Stimulated activated CD4-positive, alpha-beta T cell treated with anti-CD3 and anti-CD28 coated beads, TNF-alpha, amount 100 ng/mL, for 4 hours (primary cell): Measurements from ENCODE around the gene CDX2.

Experiments used
- DNase-seq, 3 experiments: peaks; one replicate each; pipeline ENCODE4 v3.0.0-alpha.2; 2020; ENCODE audit warnings: low read depth in 3 of 3

Gene CDX2

DNA sequence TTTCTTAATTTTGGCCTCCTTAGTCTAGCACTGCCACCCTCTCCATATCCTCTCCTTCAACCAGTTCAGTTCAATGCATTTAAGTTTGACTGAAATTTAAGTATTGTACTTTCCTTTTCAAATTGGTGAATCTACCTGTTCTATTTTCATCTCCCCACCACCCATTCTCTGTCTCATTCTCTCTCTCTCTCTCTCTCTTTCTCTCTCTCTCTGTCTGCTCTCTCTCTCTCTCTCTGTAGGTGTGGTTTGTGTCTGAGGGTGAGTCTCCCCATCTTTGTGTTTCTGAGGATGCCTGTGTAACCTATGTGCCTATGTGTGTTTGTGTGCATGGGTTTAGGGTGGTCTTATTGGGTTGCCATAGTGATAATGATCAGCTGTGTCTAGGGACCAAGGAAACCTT lies 39.2 kb downstream of the CDX2 start:
- no peak for DNase-seq

DNA sequence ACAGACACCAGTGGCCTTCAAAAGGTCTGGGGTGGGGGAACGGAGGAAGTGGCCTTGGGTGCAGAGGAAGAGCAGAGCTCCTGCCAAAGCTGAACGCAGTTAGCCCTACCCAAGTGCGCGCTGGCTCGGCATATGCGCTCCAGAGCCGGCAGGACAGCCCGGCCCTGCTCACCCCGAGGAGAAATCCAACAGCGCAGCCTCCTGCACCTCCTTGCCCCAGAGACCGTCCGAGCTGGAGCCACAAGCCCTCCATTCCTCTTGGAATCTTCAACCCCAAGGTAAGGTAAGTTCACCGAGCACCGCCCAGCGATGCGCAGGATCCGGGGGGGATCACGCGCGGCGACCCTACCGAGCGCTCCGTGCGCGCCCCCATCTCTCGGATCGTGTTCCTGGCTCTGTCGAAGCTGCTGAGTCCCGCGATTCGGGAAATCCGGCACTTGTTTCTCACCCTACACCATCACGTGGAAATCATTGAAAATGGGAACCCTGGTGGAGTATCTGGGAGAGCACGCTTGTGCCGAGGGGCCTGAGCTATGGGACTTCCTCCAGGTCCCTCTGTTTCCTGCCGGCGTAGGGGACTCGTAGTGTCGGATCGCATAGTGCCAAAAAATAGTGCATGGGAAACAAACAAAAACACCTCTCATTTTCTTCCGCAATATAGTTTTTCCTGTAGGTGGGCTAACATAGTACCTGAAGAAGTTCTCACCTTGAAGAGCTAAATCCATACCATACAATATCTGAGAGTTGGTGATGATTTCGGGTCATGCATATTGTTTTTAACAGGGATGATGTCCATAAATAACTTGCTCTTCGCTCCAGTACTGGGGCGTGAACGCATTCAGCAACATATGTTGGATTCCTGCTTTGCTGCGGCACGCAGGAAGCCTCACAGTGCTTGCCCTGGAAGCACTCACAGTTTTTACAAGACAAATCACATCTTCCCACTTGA lies 40.0 kb downstream of the CDX2 start:
- DNase-seq = no peak

- no peak for DNase-seq
Measured at GRCh38 chr13:27928353-27928804, 40.7 kb downstream of the CDX2 start.

- DNase-seq = no peak
Measured at GRCh38 chr13:27927444-27928352, 41.4 kb downstream of the CDX2 start.

DNA sequence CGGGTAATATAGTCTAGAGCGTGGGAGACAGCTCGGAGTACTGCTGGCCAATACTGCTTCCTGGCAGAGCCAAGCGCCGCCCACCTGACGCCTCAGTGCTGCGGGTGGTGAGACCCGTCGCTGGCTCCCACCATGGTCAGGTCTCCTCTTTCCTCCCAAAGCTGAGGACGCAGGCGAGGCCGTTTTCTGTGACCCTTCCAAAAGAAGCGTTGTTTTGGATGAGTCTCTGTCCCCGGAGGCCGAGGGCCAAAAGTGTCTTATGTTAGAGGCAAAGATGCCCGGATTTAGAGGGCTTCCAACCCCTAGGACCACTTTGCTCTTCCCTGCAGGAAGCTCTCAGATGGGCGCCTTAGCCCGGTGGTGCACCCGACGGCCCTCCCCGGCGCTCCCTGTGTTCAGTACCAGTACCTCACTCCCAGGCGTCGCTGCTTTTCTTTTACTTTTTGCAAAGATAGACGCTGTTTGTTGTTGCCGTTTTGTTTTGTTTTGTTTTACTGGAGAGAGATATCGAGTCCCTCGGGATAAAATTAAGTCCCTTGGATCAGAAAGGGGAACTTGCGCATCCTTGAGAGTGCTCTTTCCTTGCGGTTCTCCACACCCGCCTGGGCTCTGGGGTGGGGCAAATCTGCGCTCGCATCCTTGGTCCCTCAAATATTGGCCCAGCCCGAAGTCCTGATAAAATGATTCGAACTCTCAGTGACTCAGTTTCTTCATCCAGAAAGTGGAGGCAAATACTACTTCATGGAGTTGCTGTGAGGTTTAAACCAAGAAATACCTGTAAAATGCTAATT lies 42.3 kb downstream of the CDX2 start:
- DNase-seq = no peak

DNA sequence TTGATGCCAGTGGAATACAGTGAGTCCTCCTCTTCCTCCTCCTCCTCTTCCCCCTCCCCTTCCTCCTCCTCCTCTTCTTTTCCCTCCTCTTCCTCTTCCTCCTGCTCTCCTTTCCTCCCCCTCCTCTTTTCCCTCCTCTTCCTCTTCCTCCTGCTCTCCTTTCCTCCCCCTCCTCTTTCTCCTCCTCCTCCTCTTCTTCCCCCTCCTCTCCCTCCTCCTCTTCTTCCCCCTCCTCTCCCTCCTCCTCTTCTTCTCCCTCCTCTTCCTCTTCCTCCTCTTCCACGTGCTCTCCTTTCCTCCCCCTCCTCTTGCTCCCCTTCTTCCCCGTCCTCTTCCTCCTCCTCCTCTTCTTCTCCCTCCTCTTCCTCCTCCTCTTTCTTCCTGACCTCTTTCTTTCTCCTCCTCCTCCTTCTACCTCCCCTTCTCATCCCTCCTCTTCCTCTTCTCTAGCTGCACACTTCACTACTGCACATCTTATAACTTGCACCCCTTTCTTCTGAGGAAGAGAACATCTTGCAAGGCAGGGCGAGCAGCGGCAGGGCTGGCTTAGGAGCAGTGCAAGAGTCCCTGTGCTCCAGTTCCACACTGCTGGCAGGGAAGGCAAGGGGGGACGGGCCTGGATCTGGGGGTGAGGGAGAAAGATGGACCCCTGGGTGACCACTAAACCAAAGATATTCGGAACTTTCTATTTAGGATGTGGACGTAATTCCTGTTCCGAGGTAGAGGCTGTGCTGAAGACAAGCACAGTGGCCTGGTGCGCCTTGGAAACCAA lies 43.7 kb downstream of the CDX2 start:
- no peak for DNase-seq

- no peak for DNase-seq
Measured at GRCh38 chr13:27924529-27925141, 44.5 kb downstream of the CDX2 start.

DNA sequence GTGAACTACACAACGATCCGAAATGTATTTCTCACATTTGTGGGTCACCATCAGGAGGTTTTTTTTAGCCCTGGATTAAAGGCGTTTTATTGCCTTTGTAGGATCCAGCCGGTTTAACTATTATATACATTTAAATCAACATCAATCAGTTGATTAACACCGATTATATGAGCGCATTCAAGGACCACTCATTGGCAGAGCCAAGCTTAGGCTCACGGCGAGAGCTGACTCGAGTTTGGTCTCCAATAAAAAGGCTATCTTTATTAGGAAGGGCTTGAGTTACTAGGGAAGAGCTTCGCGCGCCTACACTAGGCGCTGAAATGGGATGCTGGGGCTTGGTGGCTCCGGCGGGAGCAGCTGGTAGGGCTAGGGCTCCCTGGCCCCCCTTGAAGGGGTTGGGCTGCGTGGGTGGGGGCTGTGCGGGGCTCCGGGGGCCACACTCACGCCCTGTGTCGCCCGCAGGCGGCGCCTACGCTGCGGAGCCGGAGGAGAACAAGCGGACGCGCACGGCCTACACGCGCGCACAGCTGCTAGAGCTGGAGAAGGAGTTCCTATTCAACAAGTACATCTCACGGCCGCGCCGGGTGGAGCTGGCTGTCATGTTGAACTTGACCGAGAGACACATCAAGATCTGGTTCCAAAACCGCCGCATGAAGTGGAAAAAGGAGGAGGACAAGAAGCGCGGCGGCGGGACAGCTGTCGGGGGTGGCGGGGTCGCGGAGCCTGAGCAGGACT lies 45.2 kb downstream of the CDX2 start:
- no peak for DNase-seq

GRCh38 chr13:27922883-27923612 lies 46.1 kb downstream of the CDX2 start:
- DNase-seq = no peak

DNA sequence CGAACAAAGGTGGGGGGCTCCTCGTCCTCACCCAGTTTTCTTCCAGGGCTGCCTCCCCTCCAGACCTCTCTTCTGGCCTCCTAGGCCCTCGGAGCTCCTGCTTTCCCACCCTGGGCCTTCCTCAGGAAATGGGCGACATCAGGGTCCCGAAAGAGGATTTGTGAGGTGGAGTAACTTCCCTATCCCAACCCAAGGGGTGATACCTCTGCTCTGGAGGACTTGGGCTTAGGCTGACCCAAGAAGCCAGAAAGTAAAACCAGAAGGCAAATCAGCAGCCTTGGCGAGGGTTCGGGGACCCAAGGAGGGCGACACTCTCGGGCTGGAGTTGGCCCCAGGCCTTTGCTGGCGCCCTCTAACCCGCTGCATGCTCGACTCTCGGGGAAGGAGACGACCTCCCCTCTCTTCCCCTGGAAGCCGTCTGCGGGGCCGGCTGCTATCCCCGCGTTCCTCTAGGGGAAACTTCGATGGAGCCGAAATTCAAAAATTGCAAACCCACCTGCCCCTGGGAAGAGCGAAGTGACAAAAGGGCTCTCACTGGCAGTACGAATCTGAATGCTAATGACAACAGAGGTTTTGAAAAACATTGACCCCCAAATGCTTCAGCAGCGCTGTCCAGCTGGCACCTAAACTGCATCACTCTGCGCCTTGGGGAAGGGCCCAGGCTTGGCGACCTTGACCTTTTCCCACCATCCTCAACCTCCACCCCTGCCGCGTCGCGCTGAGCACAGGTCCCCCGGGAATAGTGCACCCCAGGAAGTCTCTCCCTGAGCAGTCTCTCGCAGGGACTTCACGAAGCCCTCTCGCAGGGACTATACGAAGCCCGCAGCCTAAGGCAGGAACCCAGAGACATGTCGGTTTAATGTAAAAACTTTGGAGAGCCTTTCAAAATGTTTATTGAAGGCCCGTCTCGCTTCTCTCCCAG lies 46.9 kb downstream of the CDX2 start:
- DNase-seq = no peak

- no peak for DNase-seq
Measured at GRCh38 chr13:27921421-27921960, 47.6 kb downstream of the CDX2 start.

- no peak for DNase-seq
Measured at GRCh38 chr13:27920677-27921420, 48.3 kb downstream of the CDX2 start.

DNA sequence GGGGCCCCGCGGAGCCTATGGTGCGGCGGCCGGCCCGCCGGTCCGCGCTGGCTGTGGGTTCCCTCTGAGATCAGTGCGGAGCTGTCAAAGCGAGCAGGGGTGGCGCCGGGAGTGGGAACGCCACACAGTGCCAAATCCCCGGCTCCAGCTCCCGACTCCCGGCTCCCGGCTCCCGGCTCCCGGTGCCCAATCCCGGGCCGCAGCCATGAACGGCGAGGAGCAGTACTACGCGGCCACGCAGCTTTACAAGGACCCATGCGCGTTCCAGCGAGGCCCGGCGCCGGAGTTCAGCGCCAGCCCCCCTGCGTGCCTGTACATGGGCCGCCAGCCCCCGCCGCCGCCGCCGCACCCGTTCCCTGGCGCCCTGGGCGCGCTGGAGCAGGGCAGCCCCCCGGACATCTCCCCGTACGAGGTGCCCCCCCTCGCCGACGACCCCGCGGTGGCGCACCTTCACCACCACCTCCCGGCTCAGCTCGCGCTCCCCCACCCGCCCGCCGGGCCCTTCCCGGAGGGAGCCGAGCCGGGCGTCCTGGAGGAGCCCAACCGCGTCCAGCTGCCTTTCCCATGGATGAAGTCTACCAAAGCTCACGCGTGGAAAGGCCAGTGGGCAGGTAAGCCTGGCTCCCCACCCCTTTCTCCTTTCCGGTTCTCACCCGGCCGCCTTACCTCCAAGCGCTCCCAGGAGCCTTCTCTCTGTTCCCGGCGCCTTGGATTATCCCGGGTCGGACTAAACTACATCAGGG lies 49.0 kb downstream of the CDX2 start, which contains the start of gene PDX1:
TSS of gene PDX1 (plus strand) at position 67 of the 743 bp plus-strand sequence. CDS start at position 206, 139 bp downstream.
- no peak for DNase-seq

DNA sequence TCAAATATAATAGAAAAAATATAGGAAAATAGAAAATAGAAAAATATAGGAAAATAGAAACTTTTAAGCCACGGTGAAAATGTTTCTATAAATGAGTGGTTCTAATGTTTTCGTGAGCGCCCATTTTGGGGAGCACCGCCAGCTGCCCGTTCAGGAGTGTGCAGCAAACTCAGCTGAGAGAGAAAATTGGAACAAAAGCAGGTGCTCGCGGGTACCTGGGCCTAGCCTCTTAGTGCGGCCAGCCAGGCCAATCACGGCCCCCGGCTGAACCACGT lies 49.5 kb downstream of the CDX2 start:
- DNase-seq = no peak

- no peak for DNase-seq
Measured at GRCh38 chr13:27918918-27919658, 50.0 kb downstream of the CDX2 start.
